Psoas muscle (tissue), 8 donors: ENCODE data around the gene HBB. TPM values are rescaled to one million over a fixed set of nuclear protein-coding genes. Genes with fewer than 3 reads are reported as not detected.

Experiments
- ATAC-seq, 4 donors: fragments of 200-7000 bp; cut with Tn5 transposase; one replicate each; pipeline ENCODE4 v1.9.1; 2020; ENCODE audit warnings: moderate library complexity in 3 of 4, mild to moderate bottlenecking in 2 of 4
- DNase-seq, 2 donors: peaks; one replicate each; pipeline ENCODE4 v3.0.0-alpha.2; 2020
- H3K27ac ChIP-seq: fragments of 200-600 bp; one replicate; pipeline ENCODE4 v1.8.0; 2022
- H3K27me3 ChIP-seq, 3 donors: fragments of 200-600 bp in 1 of 3; one replicate each; pipeline versions ENCODE4 v1.6.1 to v1.8.0; 2013 to 2022; ENCODE audit warnings: low read length in 2 of 3, mild to moderate bottlenecking in 2 of 3, moderate library complexity in 1 of 3; ENCODE audit not compliant: insufficient read depth in 3 of 3
- H3K36me3 ChIP-seq, 2 donors: fragments of 200-600 bp in 1 of 2; one replicate each; pipeline versions ENCODE4 v1.6.1 to v1.8.0; 2013 to 2022; ENCODE audit warnings: low read depth in 1 of 2, mild to moderate bottlenecking in 1 of 2, moderate library complexity in 1 of 2; ENCODE audit not compliant: insufficient read depth in 1 of 2
- H3K4me1 ChIP-seq: fragments of 200-600 bp; one replicate; pipeline ENCODE4 v1.8.0; 2022
- H3K4me3 ChIP-seq: fragments of 200-600 bp; one replicate; pipeline ENCODE4 v1.8.0; 2022; ENCODE audit warnings: mild to moderate bottlenecking
- H3K9me3 ChIP-seq: fragments of 200-600 bp; one replicate; pipeline ENCODE4 v1.8.0; 2022
- WGBS, 3 donors: extraction: QIAGEN DNeasy Blood & Tissue Kit; methylation state at CpG; one replicate each; pipeline versions ENCODE4 v1.1.6 to v1.1.7; 2013; 5-methylcytosine and 5-hydroxymethylcytosine counted together
- intact Hi-C, 2 donors: fragments of 100-400 bp; cut with DNase I; formaldehyde crosslinking; loops; one replicate each; pipeline versions ENCODE4 v1.11.0 to v1.14.2; 2022
- polyA plus RNA-seq, 3 donors: library from polyadenylated mRNA; stranded (reverse); fragments of 200-250 nt; gene quantifications; one replicate each; pipeline ENCODE4 v1.2.3, GENCODE V29; 2013
- total RNA-seq, 4 donors: library from RNA; stranded (reverse); fragmentation: NEBNext Ultra II Directional in 2 of 4; extraction: Animal tissue kit (Norgen Biotek cat#: 25700) in 2 of 4; gene quantifications; one replicate each; pipeline versions ENCODE4 v1.2.1 to v1.2.4, GENCODE V29; 2021 to 2023
- TF ChIP-seq, protein P1 (sequence below): fragments of 200-600 bp; IDR thresholded peaks from one replicate; pipeline ENCODE4 v1.8.0; 2022; ENCODE audit warnings: antibody characterized with exemption
- donor health status: healthy with polysubstance abuse.
- donor health status: DM: no; HTN: no; CAD: no; lungs with moderate emphysema.
- donor health status: Bipolar disorder and iron deficiency.
- donor health status: healthy.
- donor health status: DM: yes; HTN: yes; CAD: no.
- donor health status: DM: no; HTN: no; CAD: no.
- donor health status: DM: no; HTN: no; CAD: no.
- donor health status: DM: yes; HTN: yes; CAD: no.

Gene HBB
- total and polyA plus RNA-seq, 7 donors: 7.8 to 2,413 (median 22.9) TPM

DNA sequence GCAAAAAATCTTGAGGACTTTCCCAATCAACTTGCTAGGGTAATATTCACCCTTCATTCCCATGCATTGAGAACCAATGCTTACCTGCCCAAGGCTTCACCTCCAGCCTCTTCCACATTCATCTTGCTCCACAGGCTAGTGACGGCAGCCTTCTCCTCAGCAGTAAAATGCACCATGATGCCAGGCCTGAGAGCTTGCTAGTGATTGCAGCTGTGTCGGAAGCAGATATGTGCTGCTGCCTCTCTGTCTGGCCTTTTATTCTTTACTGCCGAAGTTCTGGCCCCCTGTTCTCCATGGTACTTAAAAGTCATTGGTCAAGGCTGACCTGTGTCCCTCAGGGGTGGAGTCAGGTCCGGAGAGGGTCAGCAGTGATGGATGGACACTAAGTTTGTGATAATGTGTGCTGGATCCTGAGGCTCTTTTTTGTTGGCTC, 42.9 kb upstream of the HBB start, which contains the start of gene HBE1:
Gene HBE1 (minus strand): TSS at position 231 of the 433 bp plus-strand sequence. CDS start 55 bp downstream, at position 176.
- intact Hi-C loops: no loop called here
- 26 to 31% (median 28%) methylated on average over 4 of the region's 4 CpGs for WGBS, 3 donors
- Histone ChIP-seq H3K36me3 (no peaks in the 10 kb centered on the region), H3K9me3 (no peaks in the 10 kb centered on the region), H3K4me1 (no peaks in the 10 kb centered on the region), H3K27me3 (no peaks in the 10 kb centered on the region), H3K4me3 (no peak within 1 kb of the TSS), H3K27ac (no peak within 1 kb of the TSS)
- ATAC-seq (no peak), DNase-seq (no peak)
- TF ChIP-seq, protein P1, sequence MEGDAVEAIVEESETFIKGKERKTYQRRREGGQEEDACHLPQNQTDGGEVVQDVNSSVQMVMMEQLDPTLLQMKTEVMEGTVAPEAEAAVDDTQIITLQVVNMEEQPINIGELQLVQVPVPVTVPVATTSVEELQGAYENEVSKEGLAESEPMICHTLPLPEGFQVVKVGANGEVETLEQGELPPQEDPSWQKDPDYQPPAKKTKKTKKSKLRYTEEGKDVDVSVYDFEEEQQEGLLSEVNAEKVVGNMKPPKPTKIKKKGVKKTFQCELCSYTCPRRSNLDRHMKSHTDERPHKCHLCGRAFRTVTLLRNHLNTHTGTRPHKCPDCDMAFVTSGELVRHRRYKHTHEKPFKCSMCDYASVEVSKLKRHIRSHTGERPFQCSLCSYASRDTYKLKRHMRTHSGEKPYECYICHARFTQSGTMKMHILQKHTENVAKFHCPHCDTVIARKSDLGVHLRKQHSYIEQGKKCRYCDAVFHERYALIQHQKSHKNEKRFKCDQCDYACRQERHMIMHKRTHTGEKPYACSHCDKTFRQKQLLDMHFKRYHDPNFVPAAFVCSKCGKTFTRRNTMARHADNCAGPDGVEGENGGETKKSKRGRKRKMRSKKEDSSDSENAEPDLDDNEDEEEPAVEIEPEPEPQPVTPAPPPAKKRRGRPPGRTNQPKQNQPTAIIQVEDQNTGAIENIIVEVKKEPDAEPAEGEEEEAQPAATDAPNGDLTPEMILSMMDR: no peak

GRCh38 chr11:5267033-5267563, 40.2 kb upstream of the HBB start:
- DNase-seq (no peak), ATAC-seq (no peak)
- 82 to 88% (median 85%) methylated on average over 2 of the region's 2 CpGs for WGBS, 3 donors
- Histone ChIP-seq H3K36me3 (no peaks in the 10 kb centered on the region), H3K4me3 (no peak overlapping the region), H3K9me3 (no peaks in the 10 kb centered on the region), H3K27ac (no peak overlapping the region), H3K27me3 (no peaks in the 10 kb centered on the region), H3K4me1 (no peaks in the 10 kb centered on the region)
- TF ChIP-seq, protein P1: no peak
- intact Hi-C loops: no loop called here

- no peak for ATAC-seq
- no peaks in the 10 kb centered on the region for H3K36me3 ChIP-seq
Observed at GRCh38 chr11:5266609-5267008, 39.7 kb upstream of the HBB start.

GRCh38 chr11:5265832-5266231, 39.0 kb upstream of the HBB start:
- TF ChIP-seq, protein P1: no peak
- intact Hi-C loops: no loop called here
- Histone ChIP-seq H3K27me3 (no peaks in the 10 kb centered on the region), H3K4me1 (no peaks in the 10 kb centered on the region), H3K36me3 (no peaks in the 10 kb centered on the region), H3K9me3 (no peaks in the 10 kb centered on the region), H3K27ac (no peak overlapping the region), H3K4me3 (no peak overlapping the region)
- no peak for DNase-seq
- no peak for ATAC-seq
- WGBS, 3 donors: 42 to 57% (median 42%) methylated on average over 2 of the region's 2 CpGs

More at GRCh38 chr11:5266609-5267008, 39.7 kb upstream of the HBB start:
- no peaks in the 10 kb centered on the region for H3K4me1 ChIP-seq
- H3K9me3 ChIP-seq: no peaks in the 10 kb centered on the region
- H3K4me3 ChIP-seq: no peak overlapping the region
- TF ChIP-seq, protein P1: no peak
- no peak overlapping the region for H3K27ac ChIP-seq
- DNase-seq: no peak
- intact Hi-C loops: no loop called here
- H3K27me3 ChIP-seq: no peaks in the 10 kb centered on the region
